Pericardium fibroblast (primary cell): Measurements from ENCODE around the gene TSC22D4. TPM values are rescaled to one million over a fixed set of nuclear protein-coding genes. Genes with fewer than 3 reads are reported as not detected.

ENCODE experiments used
- total RNA-seq: library from RNA; depleted of rRNA; stranded (reverse); fragments of >200 nt; gene quantifications from 2 replicates; pipeline ENCODE4 v1.2.3, GENCODE V29; 2015

TSC22D4 gene
- 48.1 and 49.1 TPM in 2 replicates for total RNA-seq

GRCh38 chr7:100478958-100479660 is at the start of gene TSC22D4:
Gene TSC22D4, minus strand, starts transcription at chr7:100479214. Its CDS starts 1,176 bp downstream, at chr7:100478038.

GRCh38 chr7:100483722-100484672 is 5.0 kb upstream of the TSC22D4 start, which contains the start of gene NYAP1:
Gene NYAP1, plus strand, starts transcription at chr7:100483927. Its CDS starts 1,385 bp downstream, at chr7:100485312.

GRCh38 chr7:100464210-100464660 is 14.8 kb downstream of the TSC22D4 start, which contains the start of gene SPACDR:
Gene SPACDR, minus strand, starts transcription at chr7:100464260. Its CDS starts 235 bp downstream, at chr7:100464025.

GRCh38 chr7:100429637-100430492 is 49.1 kb downstream of the TSC22D4 start, which contains the start of gene MEPCE:
Gene MEPCE, plus strand, starts transcription at chr7:100429831. Its CDS starts 188 bp downstream, at chr7:100430019.

GRCh38 chr7:100428199-100428966 is 50.6 kb downstream of the TSC22D4 start, which contains the start of gene ZCWPW1:
Gene ZCWPW1, minus strand, starts transcription at chr7:100428703. Its CDS starts 8,054 bp downstream, at chr7:100420649.

Other genes with a start within 250 kb of the TSC22D4 start
- gene SPDYE3, start 171.5 kb downstream of the TSC22D4 start, total RNA-seq, result not detected in 2 replicates
- gene PILRB, start 121.1 kb downstream of the TSC22D4 start, total RNA-seq, result 6.8 and 12.7 TPM in 2 replicates
- 2.2 and 5.6 TPM in 2 replicates for gene PILRA, start 105.7 kb downstream of the TSC22D4 start, total RNA-seq
- gene ZCWPW1, start 50.5 kb downstream of the TSC22D4 start, total RNA-seq, result 0.58 and 2.4 TPM in 2 replicates
- 25.7 and 32.7 TPM in 2 replicates for gene MEPCE, start 49.4 kb downstream of the TSC22D4 start, total RNA-seq
- gene PPP1R35, start 42.7 kb downstream of the TSC22D4 start, total RNA-seq, result 23.6 and 33.3 TPM in 2 replicates
- 8.4 TPM in 1 of 2 replicates, not detected in the other for gene SPACDR, start 15.0 kb downstream of the TSC22D4 start, total RNA-seq
- gene NYAP1, start 4.7 kb upstream of the TSC22D4 start, total RNA-seq, result 2.6 and 3.4 TPM in 2 replicates
- 20.5 and 38.2 TPM in 2 replicates for gene AGFG2, start 60.0 kb upstream of the TSC22D4 start, total RNA-seq
- 0.93 and 2.4 TPM in 2 replicates for gene SAP25, start 94.7 kb upstream of the TSC22D4 start, total RNA-seq
- 46.8 and 48.4 TPM in 2 replicates for gene LRCH4, start 106.9 kb upstream of the TSC22D4 start, total RNA-seq
- gene FBXO24, start 107.1 kb upstream of the TSC22D4 start, total RNA-seq, result 0.12 TPM in 1 of 2 replicates, not detected in the other
- 579 and 757 TPM in 2 replicates for gene PCOLCE, start 123.1 kb upstream of the TSC22D4 start, total RNA-seq
- 15.6 and 21.6 TPM in 2 replicates for gene MOSPD3, start 133.3 kb upstream of the TSC22D4 start, total RNA-seq
- 0.47 TPM in 1 of 2 replicates, not detected in the other for gene TFR2, start 162.3 kb upstream of the TSC22D4 start, total RNA-seq
- gene ACTL6B, start 177.2 kb upstream of the TSC22D4 start, total RNA-seq, result not detected in 2 replicates
- gene GNB2, start 194.5 kb upstream of the TSC22D4 start, total RNA-seq, result 201 and 244 TPM in 2 replicates
- 13.8 and 18.6 TPM in 2 replicates for gene GIGYF1, start 215.0 kb upstream of the TSC22D4 start, total RNA-seq
- 25.4 and 34.2 TPM in 2 replicates for gene POP7, start 226.9 kb upstream of the TSC22D4 start, total RNA-seq
- gene EPO, start 241.3 kb upstream of the TSC22D4 start, total RNA-seq, result not detected in 2 replicates